Neural crest cell (in vitro differentiated cells): ENCODE data around the gene LRP3. TPM values are rescaled to one million over a fixed set of nuclear protein-coding genes. Genes with fewer than 3 reads are reported as not detected.
A peak's percentile ranks its signal among the peaks of the same experiment; 100 is the strongest.

ENCODE experiments used
- DNase-seq: peaks from one replicate; pipeline ENCODE4 v3.0.0; 2021; ENCODE audit warnings: low read depth, mixed read lengths, low spot score
- H3K27ac Mint-ChIP-seq: one replicate; pipeline ENCODE4 v1.8.0; 2021; ENCODE audit warnings: mild to moderate bottlenecking, mixed read lengths; ENCODE audit not compliant: unreplicated experiment
- H3K27me3 Mint-ChIP-seq: 2 replicates; pipeline ENCODE4 v1.8.0; 2021; ENCODE audit warnings: low read depth, mild to moderate bottlenecking, mixed read lengths
- H3K36me3 Mint-ChIP-seq: 2 replicates; pipeline ENCODE4 v1.8.0; 2021; ENCODE audit warnings: low read depth, mild to moderate bottlenecking, mixed read lengths
- H3K4me1 Mint-ChIP-seq: 2 replicates; pipeline ENCODE4 v1.8.0; 2021; ENCODE audit warnings: mixed read lengths
- H3K4me3 Mint-ChIP-seq: one replicate; pipeline ENCODE4 v1.8.0; 2021; ENCODE audit warnings: mild to moderate bottlenecking, mixed read lengths
- H3K9me3 Mint-ChIP-seq: 2 replicates; pipeline ENCODE4 v1.8.0; 2021; ENCODE audit warnings: mixed read lengths
- CTCF ChIP-seq: fragments of 200-600 bp; sonication (generic); conservative IDR thresholded peaks from 2 replicates; pipeline ENCODE4 v1.5.0; 2021; ENCODE audit warnings: antibody characterized with exemption, mild to moderate bottlenecking
- total RNA-seq: library from RNA; stranded (reverse); gene quantifications from 2 replicates; pipeline ENCODE4 v1.2.1, GENCODE V29; 2021

LRP3 gene
- total RNA-seq, 1 donor from 2014 or later, result 85.6 TPM

- no peak for TF ChIP-seq CTCF
- DNase-seq, result no peak
- no peaks in the 10 kb centered on the region for H3K9me3 Mint-ChIP-seq
- H3K27ac Mint-ChIP-seq, result no peak overlapping the region
- peaks cover 6% of the 10 kb centered on the region for H3K4me1 Mint-ChIP-seq
- no peaks in the 10 kb centered on the region for H3K36me3 Mint-ChIP-seq
- no peaks in the 10 kb centered on the region for H3K27me3 Mint-ChIP-seq
- H3K4me3 Mint-ChIP-seq, result no peak overlapping the region
These were observed 16.3 kb downstream of the LRP3 start for GRCh38 chr19:33210266-33210940.

- Mint-ChIP-seq H3K9me3 (no peaks in the 10 kb centered on the region), H3K27me3 (no peaks in the 10 kb centered on the region), H3K36me3 (no peaks in the 10 kb centered on the region), H3K4me3 (no peak overlapping the region), H3K27ac (no peak overlapping the region), H3K4me1 (peaks cover 6% of the 10 kb centered on the region)
- DNase-seq, result no peak
- TF ChIP-seq CTCF, result no peak
These were observed 17.8 kb downstream of the LRP3 start for GRCh38 chr19:33211794-33212435.

DNA sequence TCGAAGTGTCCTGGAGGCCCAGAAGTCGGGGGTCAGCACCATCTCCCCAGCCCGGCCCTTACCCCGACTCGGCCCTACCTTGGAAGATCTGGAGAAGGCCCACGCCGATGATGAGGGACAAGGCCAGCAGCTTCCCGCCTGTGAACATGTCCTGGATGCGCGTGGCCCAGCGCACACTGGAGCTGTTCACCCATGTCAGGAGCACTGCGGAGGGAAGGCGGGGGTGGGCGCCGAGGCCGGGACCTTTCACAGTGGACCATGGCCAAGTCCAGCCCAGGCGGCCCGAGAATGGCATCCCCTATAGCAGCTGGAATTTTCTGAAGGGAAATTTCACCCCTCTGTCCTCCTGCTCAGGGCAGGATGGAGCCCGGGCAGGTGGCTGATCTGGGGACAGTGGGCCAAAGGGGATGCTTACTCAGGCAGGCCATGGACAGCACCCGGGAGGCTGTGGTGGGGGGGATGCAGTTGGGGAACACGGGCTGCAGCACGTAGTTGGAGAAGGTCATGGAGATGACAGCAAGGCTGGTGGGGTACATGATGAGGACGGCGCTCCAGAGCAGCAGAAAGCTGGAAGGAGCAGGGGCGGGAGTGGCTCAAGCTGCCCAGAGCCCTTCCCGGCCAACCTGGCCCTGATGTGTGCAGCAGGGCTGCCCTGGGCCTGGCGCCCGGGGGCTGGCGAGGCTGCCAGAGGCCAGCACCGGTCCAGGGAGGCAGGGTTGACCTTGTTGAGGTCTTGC lies 18.5 kb downstream of the LRP3 start:
- Mint-ChIP-seq H3K4me1 (peaks cover 9% of the 10 kb centered on the region), H3K4me3 (no peak overlapping the region), H3K27ac (no peak overlapping the region), H3K36me3 (no peaks in the 10 kb centered on the region), H3K9me3 (no peaks in the 10 kb centered on the region), H3K27me3 (no peaks in the 10 kb centered on the region)
- no peak for TF ChIP-seq CTCF
- DNase-seq, result no peak

- H3K36me3 Mint-ChIP-seq, result no peaks in the 10 kb centered on the region
- H3K9me3 Mint-ChIP-seq, result no peaks in the 10 kb centered on the region
- H3K27ac Mint-ChIP-seq, result peak overlapping the region; percentile 92
- H3K27me3 Mint-ChIP-seq, result no peaks in the 10 kb centered on the region
- peak overlapping the region; percentile 64 for H3K4me3 Mint-ChIP-seq
- DNase-seq, result peak; percentile 37
- H3K4me1 Mint-ChIP-seq, result peaks cover 23% of the 10 kb centered on the region
- peak; percentile 39 for TF ChIP-seq CTCF
These were observed 20.5 kb downstream of the LRP3 start for GRCh38 chr19:33214596-33214995.

- no peaks in the 10 kb centered on the region for H3K36me3 Mint-ChIP-seq
- no peak for TF ChIP-seq CTCF
- no peak overlapping the region for H3K27ac Mint-ChIP-seq
These were observed 21.5 kb downstream of the LRP3 start for GRCh38 chr19:33215438-33216197.

More at GRCh38 chr19:33215438-33216197, 21.5 kb downstream of the LRP3 start:
- no peak for DNase-seq
- H3K4me1 Mint-ChIP-seq, result peaks cover 28% of the 10 kb centered on the region
- no peaks in the 10 kb centered on the region for H3K27me3 Mint-ChIP-seq
- H3K4me3 Mint-ChIP-seq, result no peak overlapping the region
- no peaks in the 10 kb centered on the region for H3K9me3 Mint-ChIP-seq
